ENCODE data around the gene FAF1. TPM values are rescaled to one million over a fixed set of nuclear protein-coding genes. Genes with fewer than 3 reads are reported as not detected.

FAF1 gene
- total RNA-seq, 2 donors from 2014 or later, result 60.3 to 66.7 TPM

DNA sequence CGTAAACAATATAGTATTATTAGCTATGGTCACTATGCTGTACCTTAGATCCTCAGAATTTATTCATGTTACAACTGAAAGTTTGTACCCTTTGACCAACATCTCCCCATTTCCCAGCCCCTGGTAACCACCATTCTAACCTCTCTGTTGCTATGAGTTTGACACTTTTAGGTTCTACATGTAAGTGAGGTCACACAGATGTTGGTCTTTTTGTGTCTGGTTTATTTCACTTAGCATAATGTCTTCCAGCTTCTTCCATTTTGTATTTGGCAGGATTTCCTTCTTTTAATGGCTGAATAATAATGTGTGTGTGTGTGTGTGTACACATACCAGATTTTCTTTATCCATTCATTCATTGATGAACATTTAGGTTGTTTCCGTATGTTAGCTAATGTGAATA is 139.5 kb downstream of the FAF1 start:
- H3K27me3 ChIP-seq, result no peaks in the 10 kb centered on the region
- no peaks in the 10 kb centered on the region for H3K4me1 ChIP-seq
- no peak for TF ChIP-seq CTCF (IDR thresholded peaks at IDR 0.05)
- no peak for DNase-seq
- H3K36me3 ChIP-seq, result no peaks in the 10 kb centered on the region
- no peak overlapping the region for H3K9ac ChIP-seq (ENCODE audit: low read depth in 2 of 2, low read length in 2 of 2)
- no peak overlapping the region for H3K27ac ChIP-seq
- no peaks in the 10 kb centered on the region for H3K9me3 ChIP-seq
- H3K4me3 ChIP-seq, result no peak overlapping the region
- intact Hi-C loops (cut with DNase I), result no loop called here

DNA sequence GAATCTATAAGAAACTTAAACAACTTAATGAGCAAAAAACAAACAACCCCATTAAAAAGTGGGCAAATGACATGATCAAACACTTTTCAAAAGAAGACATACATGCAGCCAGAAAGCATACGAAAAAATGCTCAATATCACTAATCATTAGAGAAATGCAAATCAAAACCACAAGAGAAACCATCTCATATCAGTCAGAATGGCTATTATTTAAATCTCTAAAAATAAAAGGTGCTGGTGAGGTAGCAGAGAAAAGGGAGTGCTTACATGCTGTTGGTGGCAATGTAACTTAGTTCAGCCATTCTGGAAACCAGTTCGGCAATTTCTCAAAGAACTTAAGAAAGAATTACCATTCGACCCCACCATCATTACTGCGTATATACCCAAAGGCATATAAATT is 147.7 kb downstream of the FAF1 start:
- H3K36me3 ChIP-seq, result no peaks in the 10 kb centered on the region
- no peak for TF ChIP-seq CTCF (IDR thresholded peaks at IDR 0.05)
- DNase-seq, result no peak
- H3K9me3 ChIP-seq, result no peaks in the 10 kb centered on the region
- no peaks in the 10 kb centered on the region for H3K4me1 ChIP-seq
- no peak overlapping the region for H3K27ac ChIP-seq
- no peak overlapping the region for H3K4me3 ChIP-seq
- intact Hi-C loops (cut with DNase I), result no loop called here
- H3K27me3 ChIP-seq, result no peaks in the 10 kb centered on the region
- no peak overlapping the region for H3K9ac ChIP-seq (ENCODE audit: low read depth in 2 of 2, low read length in 2 of 2)

GRCh38 chr1:50808296-50808695 is 151.8 kb downstream of the FAF1 start:
- Histone ChIP-seq H3K9ac (ENCODE audit: low read depth in 2 of 2, low read length in 2 of 2) (no peak overlapping the region), H3K27ac (no peak overlapping the region), H3K4me3 (no peak overlapping the region), H3K36me3 (no peaks in the 10 kb centered on the region), H3K9me3 (no peaks in the 10 kb centered on the region), H3K4me1 (no peaks in the 10 kb centered on the region), H3K27me3 (no peaks in the 10 kb centered on the region)
- TF ChIP-seq CTCF (IDR thresholded peaks at IDR 0.05), result no peak
- DNase-seq, result no peak
- intact Hi-C loops (cut with DNase I), result no loop called here

DNA sequence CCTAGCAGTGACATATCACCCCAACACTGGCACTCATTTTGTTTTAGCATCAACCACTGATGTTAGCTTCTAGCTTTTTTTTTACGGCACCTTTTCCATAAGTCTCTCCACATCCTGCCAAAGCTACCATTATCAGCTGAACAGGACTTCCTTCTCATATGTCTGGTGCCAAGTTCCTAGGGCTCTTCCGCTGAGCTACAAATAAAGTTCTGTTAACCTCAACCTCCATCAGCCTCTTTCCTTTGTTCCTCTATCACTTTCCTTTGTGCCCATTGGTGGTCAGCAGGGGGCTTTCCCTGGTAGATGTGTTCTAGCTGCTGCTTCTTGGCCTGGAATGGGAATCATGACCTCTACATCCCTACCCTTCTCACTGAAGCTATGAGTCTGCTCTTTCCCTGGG is 163.8 kb downstream of the FAF1 start:
- H3K27me3 ChIP-seq, result no peaks in the 10 kb centered on the region
- no peaks in the 10 kb centered on the region for H3K9me3 ChIP-seq
- no peak for TF ChIP-seq CTCF (IDR thresholded peaks at IDR 0.05)
- H3K9ac ChIP-seq (ENCODE audit: low read depth in 2 of 2, low read length in 2 of 2), result no peak overlapping the region
- no peak overlapping the region for H3K4me3 ChIP-seq
- intact Hi-C loops (cut with DNase I), result no loop called here
- no peak overlapping the region for H3K27ac ChIP-seq
- H3K4me1 ChIP-seq, result no peaks in the 10 kb centered on the region
- H3K36me3 ChIP-seq, result no peaks in the 10 kb centered on the region
- no peak for DNase-seq

- Histone ChIP-seq H3K4me3 (no peak overlapping the region), H3K9me3 (no peaks in the 10 kb centered on the region), H3K4me1 (no peaks in the 10 kb centered on the region), H3K9ac (ENCODE audit: low read depth in 2 of 2, low read length in 2 of 2) (no peak overlapping the region), H3K36me3 (no peaks in the 10 kb centered on the region), H3K27me3 (no peaks in the 10 kb centered on the region), H3K27ac (no peak overlapping the region)
- DNase-seq, result no peak
- no peak for TF ChIP-seq CTCF (IDR thresholded peaks at IDR 0.05)
- intact Hi-C loops (cut with DNase I), result no loop called here
Measured at GRCh38 chr1:50793521-50793920, 166.5 kb downstream of the FAF1 start.

DNA sequence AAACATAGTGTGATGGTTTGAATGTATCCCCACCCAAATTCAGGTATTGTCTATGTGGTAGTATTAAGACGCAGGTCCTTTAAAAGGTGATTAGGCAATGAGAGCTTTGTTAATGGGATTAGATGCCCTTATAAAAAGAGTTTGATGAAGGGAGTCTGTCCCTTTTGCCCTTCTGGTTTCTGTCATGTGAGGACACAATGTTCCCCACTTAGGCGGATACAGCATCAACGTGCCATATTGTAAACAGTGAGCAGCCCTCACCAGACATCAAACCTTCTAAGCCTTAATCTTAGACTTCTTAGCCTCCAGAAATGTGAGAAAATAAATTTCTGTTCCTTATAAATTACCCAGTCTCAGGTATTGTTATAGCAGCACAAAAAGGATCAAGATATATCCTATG is 172.8 kb downstream of the FAF1 start:
- Histone ChIP-seq H3K9me3 (no peaks in the 10 kb centered on the region), H3K4me3 (no peak overlapping the region), H3K27ac (no peak overlapping the region), H3K27me3 (no peaks in the 10 kb centered on the region), H3K36me3 (no peaks in the 10 kb centered on the region), H3K9ac (ENCODE audit: low read depth in 2 of 2, low read length in 2 of 2) (no peak overlapping the region), H3K4me1 (no peaks in the 10 kb centered on the region)
- no peak for TF ChIP-seq CTCF (IDR thresholded peaks at IDR 0.05)
- intact Hi-C loops (cut with DNase I), result loop anchor here (10.0 kb wide), 1 partner anchor 108 kb away; no protein-coding TSS in a partner anchor
- no peak for DNase-seq
